Prostate gland (tissue), 2 donors: ENCODE data around the gene GPAT2. TPM values are rescaled to one million over a fixed set of nuclear protein-coding genes. Genes with fewer than 3 reads are reported as not detected.
"Not testable (repeated sequence)": the region's sequence is repeated elsewhere in the genome, so short reads cannot be mapped to it uniquely, and the experiment has no call there.

Source experiments
- DNase-seq: peaks from one replicate; pipeline ENCODE4 v3.0.0-alpha.2; 2019; ENCODE audit warnings: low spot score
- H3K27ac ChIP-seq, 2 donors: fragments of 200-600 bp; sonication (generic); 2 replicates each; pipeline ENCODE4 v1.5.1; 2017 to 2019
- H3K27me3 ChIP-seq: fragments of 200-600 bp; sonication (generic); replicated peaks from 2 replicates; pipeline ENCODE4 v1.5.1; 2019; ENCODE audit not compliant: insufficient read depth
- H3K36me3 ChIP-seq, 2 donors: fragments of 200-600 bp; sonication (generic); 1 replicate in 1 of 2; 2 replicates in 1 of 2; pipeline versions ENCODE4 v1.5.1 to v1.8.1; 2017 to 2019
- H3K4me1 ChIP-seq: fragments of 200-600 bp; sonication (generic); replicated peaks from 2 replicates; pipeline ENCODE4 v1.5.1; 2019
- H3K4me3 ChIP-seq, 2 donors: fragments of 200-600 bp; sonication (generic); 2 replicates each; pipeline ENCODE4 v1.5.1; 2017 to 2019
- H3K9me3 ChIP-seq: fragments of 200-600 bp; sonication (generic); 2 replicates; pipeline ENCODE4 v1.5.1; 2017
- POLR2A ChIP-seq: fragments of 450-650 bp; IDR thresholded peaks from one replicate; pipeline ENCODE4 v1.6.1; 2016; ENCODE audit warnings: antibody characterized with exemption, mild to moderate bottlenecking
- POLR2AphosphoS5 ChIP-seq: sonication (generic); formaldehyde crosslinking; IDR thresholded peaks from one replicate; pipeline ENCODE4 v1.6.1; 2017; ENCODE audit warnings: antibody characterized with exemption
- WGBS: methylation state at CpG from one replicate; pipeline ENCODE4 v1.1.5; 2018; 5-methylcytosine and 5-hydroxymethylcytosine counted together
- intact Hi-C: fragments of 100-400 bp; cut with DNase I; formaldehyde crosslinking; loops from one replicate; pipeline ENCODE4 v1.14.2; 2022
- total RNA-seq, 2 donors: library from RNA; depleted of rRNA; stranded (reverse); fragments of >200 nt; gene quantifications; one replicate each; pipeline ENCODE4 v1.1.0, GENCODE V29; 2016
- TF ChIP-seq, protein P1 (sequence below), 4 experiments: fragments of 200-600 bp in 2 of 4; fragments of 450-650 bp in 2 of 4; sonication (generic) in 2 of 4; IDR thresholded peaks; 1 replicate in 3 of 4; 2 replicates in 1 of 4; pipeline ENCODE4 v1.5.1; 2016 to 2019; ENCODE audit warnings: antibody characterized with exemption in 4 of 4, mild to moderate bottlenecking in 2 of 4, moderate library complexity in 2 of 4

GPAT2 gene
- total RNA-seq, 2 donors from 2014 or later = 0.96 to 19.5 TPM

DNA sequence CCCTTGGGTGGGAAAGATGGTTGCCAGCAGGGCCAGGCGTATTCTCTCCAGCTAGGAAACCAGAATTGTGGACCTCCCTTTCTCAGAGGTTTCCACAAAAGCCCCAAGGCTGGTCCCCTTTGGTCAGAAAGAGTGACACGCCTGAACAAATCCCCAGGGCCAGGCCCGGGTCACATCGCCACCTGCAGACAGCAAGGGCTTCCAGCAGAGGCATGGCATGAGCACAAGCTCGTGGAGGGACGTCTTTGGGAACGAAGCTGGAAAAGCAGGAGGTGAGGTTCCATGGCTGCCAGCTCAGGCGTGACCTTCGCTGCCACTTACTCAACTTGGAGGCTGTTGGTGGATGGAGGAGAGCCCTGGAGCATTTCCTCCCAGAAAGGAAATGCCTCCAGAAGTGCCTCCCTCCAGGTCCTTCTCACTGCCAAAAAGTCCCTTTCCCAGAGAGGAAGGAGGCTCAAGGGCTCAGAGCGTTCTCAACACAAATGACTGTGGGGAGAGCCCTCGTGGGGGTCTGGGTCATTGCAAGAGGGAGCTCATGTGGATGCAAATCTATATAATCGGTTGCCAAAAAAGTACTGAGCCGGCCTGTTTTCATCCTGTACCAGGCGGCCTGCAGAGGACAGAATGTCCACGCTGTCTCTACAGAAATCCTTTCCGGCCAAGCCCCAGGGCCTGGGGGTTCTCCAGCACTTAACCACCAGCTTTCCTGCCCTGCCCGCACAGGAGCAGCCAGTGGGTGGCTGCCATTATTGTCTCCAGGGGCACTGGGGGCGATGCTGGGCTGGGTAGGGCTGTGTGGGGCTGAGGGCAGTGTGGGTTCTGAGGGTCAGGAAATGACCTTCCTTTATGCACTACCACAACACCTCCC lies 14.6 kb upstream of the GPAT2 start:
- H3K4me1 ChIP-seq, H3K27me3 ChIP-seq, H3K27ac ChIP-seq, H3K36me3 ChIP-seq, H3K4me3 ChIP-seq, DNase-seq, H3K9me3 ChIP-seq, intact Hi-C loops: not testable (repeated sequence)
- 54% methylated on average over 7 of the region's 18 CpGs for WGBS

DNA sequence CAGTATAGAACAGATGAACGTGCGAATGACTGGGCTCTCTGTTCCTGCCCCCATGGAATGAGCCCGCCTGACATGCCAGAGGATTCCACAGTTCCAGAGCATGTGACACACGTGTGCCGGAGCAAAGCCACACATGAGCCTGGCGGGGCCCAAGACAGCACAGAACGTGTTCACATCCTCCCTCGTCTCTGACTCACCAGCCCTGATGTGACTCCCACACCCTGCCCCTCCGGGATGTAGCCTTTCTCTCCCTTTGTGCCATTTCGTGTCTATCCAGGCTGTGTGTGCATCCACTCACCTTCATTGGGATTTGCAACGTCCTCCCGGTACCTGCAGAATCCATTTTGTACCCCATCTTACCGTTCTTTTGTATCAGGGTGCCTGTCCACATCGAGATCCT lies 838 bp upstream of the GPAT2 start:
- intact Hi-C loops, H3K27ac ChIP-seq, H3K4me3 ChIP-seq, H3K36me3 ChIP-seq, DNase-seq, H3K27me3 ChIP-seq, H3K9me3 ChIP-seq, H3K4me1 ChIP-seq: not testable (repeated sequence)
- no CpG with 5 or more reads among the region's 14 CpGs for WGBS

DNA sequence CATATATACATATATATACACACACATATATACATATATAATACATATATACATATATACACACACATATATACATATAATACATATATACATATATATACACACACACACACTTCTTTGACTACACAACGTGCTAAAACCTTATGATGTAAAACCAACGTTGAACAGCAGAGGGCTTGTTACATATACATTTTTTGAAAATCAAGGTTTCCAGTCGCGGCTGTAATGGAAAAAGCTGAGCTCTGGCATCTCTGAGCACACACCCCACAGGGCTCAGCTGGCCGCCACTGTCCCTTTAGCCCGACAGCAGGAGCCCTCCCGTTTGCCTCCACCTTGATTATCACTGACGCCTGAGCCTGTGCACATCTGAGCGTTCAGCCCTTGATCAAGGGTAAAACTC lies 719 bp downstream of the GPAT2 start:
- 10% methylated on average over 1 of the region's 9 CpGs for WGBS
- H3K4me1 ChIP-seq, H3K27ac ChIP-seq, H3K27me3 ChIP-seq, H3K4me3 ChIP-seq, H3K36me3 ChIP-seq, H3K9me3 ChIP-seq, intact Hi-C loops, DNase-seq: not testable (repeated sequence)

DNA sequence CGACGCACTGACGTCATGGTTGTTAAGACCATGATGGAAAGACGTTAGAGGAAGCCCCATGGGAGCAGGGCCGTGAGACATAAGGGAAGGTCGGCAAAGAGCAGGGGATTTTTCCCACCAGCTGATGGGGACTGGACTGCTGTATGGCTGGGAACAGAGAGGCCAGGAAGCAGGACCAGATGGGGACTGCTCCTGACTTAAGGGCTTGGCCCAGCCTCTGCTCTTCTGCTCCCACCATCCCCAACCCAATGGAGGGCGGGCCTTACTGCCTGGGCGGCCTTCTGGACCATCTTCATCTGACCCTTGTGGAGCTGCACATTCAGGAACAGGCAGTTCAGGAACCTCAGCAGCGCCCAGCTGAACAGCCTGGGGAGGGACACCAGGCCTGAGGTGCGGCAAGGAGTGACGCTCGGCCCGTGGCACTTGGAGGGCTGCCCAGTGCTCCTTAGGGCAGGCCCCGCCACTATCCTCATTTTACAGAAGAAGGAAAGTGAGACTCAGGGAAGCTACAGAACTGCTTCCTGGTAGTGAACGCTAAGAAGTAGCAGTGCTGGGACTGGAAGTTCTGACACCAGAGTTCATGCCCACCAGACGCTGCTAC lies 6.9 kb downstream of the GPAT2 start:
- H3K4me1 ChIP-seq, intact Hi-C loops, H3K4me3 ChIP-seq, H3K27ac ChIP-seq, DNase-seq, H3K27me3 ChIP-seq, H3K36me3 ChIP-seq, H3K9me3 ChIP-seq: not testable (repeated sequence)
- WGBS = no CpG with 5 or more reads among the region's 16 CpGs

DNA sequence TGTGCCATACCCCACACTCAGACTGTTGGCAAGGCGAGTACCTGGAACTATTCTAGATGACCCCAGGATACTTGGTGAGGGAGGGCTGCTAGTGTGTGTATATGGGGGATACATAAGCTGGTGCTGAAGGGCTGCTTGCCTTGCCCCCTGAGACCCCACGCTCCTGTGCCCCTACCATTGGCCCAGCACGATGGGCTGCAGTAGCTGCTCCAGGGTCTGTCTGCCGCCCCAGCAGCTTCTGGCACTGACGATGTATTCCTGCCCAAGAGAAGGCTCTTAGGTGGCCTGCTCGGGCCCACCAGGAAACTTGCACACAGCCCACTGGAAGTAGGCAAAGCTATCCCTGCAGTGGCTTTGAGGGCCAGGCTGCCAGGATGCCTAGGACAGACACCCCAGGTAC lies 9.0 kb downstream of the GPAT2 start:
- intact Hi-C loops, H3K9me3 ChIP-seq, DNase-seq, H3K4me3 ChIP-seq, H3K27ac ChIP-seq, H3K27me3 ChIP-seq, H3K36me3 ChIP-seq, H3K4me1 ChIP-seq: not testable (repeated sequence)
- 100% methylated on average over 2 of the region's 6 CpGs for WGBS

DNA sequence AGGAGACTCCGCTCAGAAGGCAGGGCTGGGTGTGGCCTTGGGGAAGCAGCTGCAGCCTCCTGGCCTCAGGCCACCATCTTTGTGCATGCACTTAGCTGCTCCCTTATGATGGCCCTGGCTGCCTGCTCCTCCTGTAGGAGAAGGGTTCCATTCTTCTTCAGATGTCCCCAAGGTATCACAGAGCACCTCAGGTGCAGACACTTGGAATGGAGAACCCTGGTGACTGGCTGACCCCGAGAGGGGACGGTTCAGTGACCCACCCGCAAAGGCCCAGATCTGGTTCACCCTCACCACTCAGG lies 9.6 kb downstream of the GPAT2 start:
- Histone ChIP-seq H3K4me3 (no peak overlapping the region), H3K4me1 (no peaks in the 10 kb centered on the region), H3K27ac (no peak overlapping the region), H3K27me3 (no peaks in the 10 kb centered on the region), H3K36me3 (no peaks in the 10 kb centered on the region), H3K9me3 (no peaks in the 10 kb centered on the region)
- no peak for DNase-seq
- intact Hi-C loops = no loop called here
- WGBS = 90% methylated on average over 4 of the region's 4 CpGs
- TF ChIP-seq POLR2AphosphoS5 = no peak
- TF ChIP-seq, protein P1, sequence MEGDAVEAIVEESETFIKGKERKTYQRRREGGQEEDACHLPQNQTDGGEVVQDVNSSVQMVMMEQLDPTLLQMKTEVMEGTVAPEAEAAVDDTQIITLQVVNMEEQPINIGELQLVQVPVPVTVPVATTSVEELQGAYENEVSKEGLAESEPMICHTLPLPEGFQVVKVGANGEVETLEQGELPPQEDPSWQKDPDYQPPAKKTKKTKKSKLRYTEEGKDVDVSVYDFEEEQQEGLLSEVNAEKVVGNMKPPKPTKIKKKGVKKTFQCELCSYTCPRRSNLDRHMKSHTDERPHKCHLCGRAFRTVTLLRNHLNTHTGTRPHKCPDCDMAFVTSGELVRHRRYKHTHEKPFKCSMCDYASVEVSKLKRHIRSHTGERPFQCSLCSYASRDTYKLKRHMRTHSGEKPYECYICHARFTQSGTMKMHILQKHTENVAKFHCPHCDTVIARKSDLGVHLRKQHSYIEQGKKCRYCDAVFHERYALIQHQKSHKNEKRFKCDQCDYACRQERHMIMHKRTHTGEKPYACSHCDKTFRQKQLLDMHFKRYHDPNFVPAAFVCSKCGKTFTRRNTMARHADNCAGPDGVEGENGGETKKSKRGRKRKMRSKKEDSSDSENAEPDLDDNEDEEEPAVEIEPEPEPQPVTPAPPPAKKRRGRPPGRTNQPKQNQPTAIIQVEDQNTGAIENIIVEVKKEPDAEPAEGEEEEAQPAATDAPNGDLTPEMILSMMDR (IDR thresholded peaks at IDR 0.05) = no peak

DNA sequence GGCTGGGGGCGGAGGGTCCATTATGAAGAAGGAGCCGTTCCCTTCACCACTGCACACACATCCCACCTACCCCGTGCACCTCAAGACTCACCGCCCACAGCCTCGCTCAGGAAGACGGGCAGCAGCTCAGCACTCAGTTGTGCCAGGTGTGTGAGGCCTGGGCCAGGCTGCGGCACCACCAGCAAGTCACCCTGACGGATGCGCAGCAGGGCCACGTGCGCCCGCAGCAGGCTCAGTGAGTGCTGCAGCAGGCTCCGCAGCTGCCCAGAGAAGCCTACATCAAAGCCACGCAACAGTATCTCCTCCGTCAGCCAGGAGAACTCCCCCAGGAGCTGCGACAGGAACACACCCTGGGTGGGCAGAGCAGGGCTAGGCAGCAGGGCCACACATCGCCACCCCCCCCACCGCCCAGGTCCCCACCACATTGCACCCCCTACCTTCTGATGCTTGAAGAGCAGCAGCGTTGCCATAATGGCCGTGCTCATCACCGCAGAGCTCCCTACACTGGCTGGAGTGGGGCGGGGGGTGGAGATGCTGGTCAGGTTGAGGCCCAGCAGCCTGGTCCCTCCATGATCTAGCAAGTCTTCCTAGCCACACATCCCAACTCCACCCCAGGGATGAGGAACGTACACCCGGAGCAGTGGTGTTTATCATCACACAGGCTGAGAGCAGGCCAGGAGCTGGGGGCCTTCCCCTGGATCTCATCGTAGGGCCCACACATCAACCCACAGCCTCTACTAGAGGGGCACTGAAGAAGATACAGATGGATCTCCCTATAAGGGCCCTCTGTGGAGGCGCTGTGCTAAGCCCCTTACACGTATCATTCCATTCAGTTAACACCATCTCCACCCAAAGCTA lies 10.2 kb downstream of the GPAT2 start:
- intact Hi-C loops = no loop called here
- TF ChIP-seq, protein P1 (IDR thresholded peaks at IDR 0.05) = no peak
- TF ChIP-seq POLR2A (no peak), POLR2AphosphoS5 (no peak)
- no peak for DNase-seq

DNA sequence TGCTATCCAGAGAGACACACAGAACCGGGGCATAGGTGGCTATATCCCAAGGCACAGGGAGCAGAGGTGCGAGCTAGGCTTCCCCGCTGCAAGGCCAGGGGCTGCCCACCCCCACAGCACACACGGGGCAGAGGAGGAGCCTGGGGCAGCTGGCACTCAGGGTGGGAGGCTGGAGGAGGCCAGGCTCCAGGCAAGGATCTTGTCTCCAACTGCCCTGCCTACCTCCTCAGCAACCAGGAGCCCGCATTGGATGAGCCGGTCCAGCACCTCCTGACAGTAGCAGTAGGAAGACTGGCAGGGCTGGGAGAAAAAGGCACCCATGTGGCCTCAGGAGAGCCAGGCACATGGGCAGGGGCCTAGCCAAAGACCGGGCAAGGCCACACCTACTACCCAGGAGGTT lies 11.0 kb downstream of the GPAT2 start:
- H3K36me3 ChIP-seq, H3K4me3 ChIP-seq, H3K27me3 ChIP-seq, intact Hi-C loops, H3K4me1 ChIP-seq, H3K9me3 ChIP-seq, H3K27ac ChIP-seq, DNase-seq: not testable (repeated sequence)
- WGBS = 90% methylated on average over 7 of the region's 7 CpGs

More for the DNA sequence above, 10.2 kb downstream of the GPAT2 start:
- Histone ChIP-seq H3K9me3 (no peaks in the 10 kb centered on the region), H3K27me3 (no peaks in the 10 kb centered on the region), H3K4me1 (no peaks in the 10 kb centered on the region), H3K27ac (no peak overlapping the region), H3K36me3 (no peaks in the 10 kb centered on the region), H3K4me3 (no peak overlapping the region)
- WGBS = 93% methylated on average over 27 of the region's 27 CpGs
